ENCODE results near the gene PTPRD. TPM values are rescaled to one million over a fixed set of nuclear protein-coding genes. Genes with fewer than 3 reads are reported as not detected.

The PTPRD gene
- total and polyA plus RNA-seq, 10 donors = 0.08 to 11.7 (median 2.9) TPM

- intact Hi-C loops (cut with DNase I; ENCODE audit: low total_unique reads) = no loop called here
- Histone ChIP-seq H3K4me1 (no peaks in the 10 kb centered on the region), H3K36me3 (no peaks in the 10 kb centered on the region), H3K4me3 (no peak overlapping the region), H3K27ac (no peak overlapping the region), H3K9me3 (no peaks in the 10 kb centered on the region), H3K27me3 (replicated peaks in 1 of 7) (no peaks in the 10 kb centered on the region)
- TF ChIP-seq POLR2AphosphoS5 (IDR thresholded peaks at IDR 0.05) (no peak), CTCF (IDR thresholded peaks at IDR 0.05 in 8 of 11, conservative IDR thresholded peaks at IDR 0.05 in 3 of 11) (no peak), POLR2A (IDR thresholded peaks at IDR 0.05) (no peak)
- DNase-seq = no peak
- 76 to 87% (median 80%) methylated on average over 7 of the region's 7 CpGs for WGBS, 5 donors
Observed at GRCh38 chr9:8284884-8285283, 2327.9 kb downstream of the PTPRD start.

- intact Hi-C loops (cut with DNase I; ENCODE audit: low total_unique reads) = no loop called here
- 64 to 87% (median 70%) methylated on average over 2 of the region's 2 CpGs for WGBS, 5 donors
Observed at GRCh38 chr9:8282535-8282934, 2330.3 kb downstream of the PTPRD start.

GRCh38 chr9:8280811-8281210 lies 2332.0 kb downstream of the PTPRD start:
- no peak overlapping the region for H3K4me3 ChIP-seq
- H3K27ac ChIP-seq = no peak overlapping the region
- intact Hi-C loops (cut with DNase I; ENCODE audit: low total_unique reads) = no loop called here
- WGBS, 5 donors = 52 to 73% (median 61%) methylated on average over 2 of the region's 2 CpGs
- no peak for DNase-seq
- no peaks in the 10 kb centered on the region for H3K27me3 ChIP-seq (replicated peaks in 1 of 7)
- peaks cover 0 to 14% (median 4%) of the 10 kb centered on the region in 8 donors for H3K9me3 ChIP-seq
- no peaks in the 10 kb centered on the region for H3K36me3 ChIP-seq
- H3K4me1 ChIP-seq = no peaks in the 10 kb centered on the region
- no peak for TF ChIP-seq CTCF (IDR thresholded peaks at IDR 0.05 in 8 of 11, conservative IDR thresholded peaks at IDR 0.05 in 3 of 11)
- TF ChIP-seq POLR2A (IDR thresholded peaks at IDR 0.05) = no peak
- no peak for TF ChIP-seq POLR2AphosphoS5 (IDR thresholded peaks at IDR 0.05)

More at GRCh38 chr9:8282535-8282934, 2330.3 kb downstream of the PTPRD start:
- no peaks in the 10 kb centered on the region for H3K9me3 ChIP-seq
- no peak overlapping the region for H3K27ac ChIP-seq
- H3K27me3 ChIP-seq (replicated peaks in 1 of 7) = no peaks in the 10 kb centered on the region
- H3K4me3 ChIP-seq = no peak overlapping the region
- TF ChIP-seq CTCF (IDR thresholded peaks at IDR 0.05 in 8 of 11, conservative IDR thresholded peaks at IDR 0.05 in 3 of 11) = no peak
- no peak for TF ChIP-seq POLR2AphosphoS5 (IDR thresholded peaks at IDR 0.05)
- no peak for TF ChIP-seq POLR2A (IDR thresholded peaks at IDR 0.05)
- DNase-seq = no peak
- no peaks in the 10 kb centered on the region for H3K36me3 ChIP-seq
- H3K4me1 ChIP-seq = no peaks in the 10 kb centered on the region

GRCh38 chr9:8278048-8278447 lies 2334.8 kb downstream of the PTPRD start:
- no peak for DNase-seq
- intact Hi-C loops (cut with DNase I; ENCODE audit: low total_unique reads) = no loop called here
- WGBS, 5 donors = 67 to 82% (median 78%) methylated on average over 3 of the region's 3 CpGs

More at GRCh38 chr9:8278048-8278447, 2334.8 kb downstream of the PTPRD start:
- no peaks in the 10 kb centered on the region for H3K4me1 ChIP-seq
- no peak for TF ChIP-seq POLR2A (IDR thresholded peaks at IDR 0.05)
- no peak for TF ChIP-seq POLR2AphosphoS5 (IDR thresholded peaks at IDR 0.05)
- TF ChIP-seq CTCF (IDR thresholded peaks at IDR 0.05 in 8 of 11, conservative IDR thresholded peaks at IDR 0.05 in 3 of 11) = no peak
- H3K4me3 ChIP-seq = no peak overlapping the region
- H3K27ac ChIP-seq = no peak overlapping the region
- H3K9me3 ChIP-seq = peaks cover 0 to 20% (median 14%) of the 10 kb centered on the region in 8 donors
- no peaks in the 10 kb centered on the region for H3K27me3 ChIP-seq (replicated peaks in 1 of 7)
- no peaks in the 10 kb centered on the region for H3K36me3 ChIP-seq
